ENCODE results near the gene TMEM18.

- TF ChIP-seq CTCF (conservative IDR thresholded peaks at IDR 0.05; ENCODE audit: low read depth in 2 of 2) (no peak), ZNF331 (CRISPR knock-in tag; IDR thresholded peaks at IDR 0.05; ENCODE audit: low read depth) (no peak), REST (IDR thresholded peaks at IDR 0.05; ENCODE audit: unreplicated experiment) (no peak), EZH2 (IDR thresholded peaks at IDR 0.05; ENCODE audit: low read depth, unreplicated experiment) (no peak), ZNF114 (CRISPR knock-in tag; IDR thresholded peaks at IDR 0.05) (no peak), CREB1 (CRISPR knock-in tag; IDR thresholded peaks at IDR 0.05; ENCODE audit: low read depth) (no peak), POLR2AphosphoS5 (IDR thresholded peaks at IDR 0.05; ENCODE audit: low read depth) (no peak), EZH2phosphoT487 (IDR thresholded peaks at IDR 0.05; ENCODE audit: unreplicated experiment) (no peak), STAT1 (IDR thresholded peaks at IDR 0.05; ENCODE audit: unreplicated experiment) (no peak), ETS1 (IDR thresholded peaks at IDR 0.05) (no peak), NANOG (IDR thresholded peaks at IDR 0.05; ENCODE audit: borderline replicate concordance) (no peak)
Measured at GRCh38 chr2:693606-694005, 16.4 kb upstream of the TMEM18 start.
